Stimulated activated CD4-positive, alpha-beta T cell treated with anti-CD3 and anti-CD28 coated beads, Interleukin-12 subunit alpha, Interleukin-12 subunit beta, amount 100 ng/mL, for 48 hours (primary cell): ENCODE results near the gene PTCD2.

Experiments
- DNase-seq, 3 donors: peaks; one replicate each; pipeline ENCODE4 v3.0.0-alpha.2; 2020; ENCODE audit warnings: low read depth in 2 of 3, low spot score in 1 of 3

Gene PTCD2

GRCh38 chr5:72410688-72411295 lies 90.6 kb downstream of the PTCD2 start:
- DNase-seq, result no peak

DNA sequence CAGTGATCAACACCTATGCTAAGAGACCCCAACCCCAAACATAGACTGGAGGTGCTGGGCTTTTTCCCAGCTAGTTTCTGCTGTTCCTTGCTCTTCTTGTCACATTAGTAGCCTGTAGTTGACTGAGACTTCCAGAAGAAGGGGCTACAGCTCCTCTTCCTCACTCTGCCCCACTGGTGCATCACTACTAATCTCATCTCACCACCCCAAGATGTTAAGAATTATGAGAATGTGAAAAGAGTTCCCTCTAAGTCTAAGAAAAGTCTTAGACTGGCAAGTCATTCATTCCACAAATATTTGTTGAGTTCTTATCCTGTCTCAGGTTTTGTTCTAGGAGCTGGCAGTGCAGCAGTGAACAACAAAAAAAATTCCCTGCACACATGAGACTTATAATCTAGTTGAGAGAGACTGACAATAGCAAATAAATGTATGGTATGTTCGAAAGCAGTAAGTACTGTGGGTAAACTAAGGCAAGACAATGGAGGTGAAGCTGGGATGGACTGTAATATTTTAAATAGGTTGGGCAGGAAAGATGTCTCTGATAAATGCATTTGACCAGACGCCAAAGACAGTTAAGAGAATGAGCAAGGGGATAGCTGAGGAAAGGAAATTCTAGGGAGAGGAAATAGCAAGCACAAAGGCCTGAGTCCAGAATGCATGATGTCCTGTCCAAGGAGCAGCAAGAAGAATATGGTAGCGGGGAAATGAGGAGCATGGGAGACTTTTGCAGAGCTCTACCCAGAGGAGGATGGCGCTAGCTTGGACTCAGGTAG lies 92.3 kb downstream of the PTCD2 start:
- DNase-seq, result no peak

- DNase-seq, result no peak
Observed at GRCh38 chr5:72415616-72416325, 95.6 kb downstream of the PTCD2 start.

DNA sequence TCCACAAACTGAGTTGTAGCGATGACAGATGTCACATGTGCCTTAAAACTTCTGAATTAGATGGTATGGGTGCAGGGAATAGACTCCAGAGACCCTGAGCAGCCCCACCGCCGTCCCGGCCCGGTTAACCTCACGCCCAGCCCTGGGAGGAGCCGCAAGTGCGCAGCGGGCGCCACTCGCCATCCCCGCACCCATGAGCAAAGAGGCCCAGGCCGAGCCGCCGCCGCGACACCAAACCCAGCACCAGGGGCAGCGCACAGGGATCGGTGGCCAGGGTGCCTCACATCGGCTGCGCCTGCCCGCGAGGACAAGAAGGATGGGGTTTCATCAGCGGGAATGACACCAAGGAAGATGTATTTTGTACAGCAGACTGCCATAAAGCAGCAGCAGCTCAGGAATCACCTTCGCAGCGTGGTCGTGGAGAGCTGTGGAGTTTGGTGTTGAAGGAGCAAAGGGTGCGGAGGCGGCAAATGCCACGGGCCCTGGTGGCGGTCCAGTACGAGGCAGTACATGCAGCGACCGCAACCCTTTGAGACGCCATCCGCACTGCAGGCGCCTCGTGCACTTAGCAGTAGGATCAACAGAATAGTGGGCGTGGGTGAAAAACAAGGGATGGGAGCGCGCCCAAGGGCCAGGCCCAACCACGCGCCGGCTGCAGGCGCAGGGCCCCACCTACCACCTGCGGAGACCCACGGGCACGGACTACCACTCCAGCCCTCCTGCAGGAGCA lies 97.3 kb downstream of the PTCD2 start:
- DNase-seq, result no peak
